ENCODE data around the gene NTN1. TPM values are rescaled to one million over a fixed set of nuclear protein-coding genes. Genes with fewer than 3 reads are reported as not detected.

Gene NTN1
- total RNA-seq, 4 donors from 2014 or later, result 9.8 to 33.6 (median 17.6) TPM

DNA sequence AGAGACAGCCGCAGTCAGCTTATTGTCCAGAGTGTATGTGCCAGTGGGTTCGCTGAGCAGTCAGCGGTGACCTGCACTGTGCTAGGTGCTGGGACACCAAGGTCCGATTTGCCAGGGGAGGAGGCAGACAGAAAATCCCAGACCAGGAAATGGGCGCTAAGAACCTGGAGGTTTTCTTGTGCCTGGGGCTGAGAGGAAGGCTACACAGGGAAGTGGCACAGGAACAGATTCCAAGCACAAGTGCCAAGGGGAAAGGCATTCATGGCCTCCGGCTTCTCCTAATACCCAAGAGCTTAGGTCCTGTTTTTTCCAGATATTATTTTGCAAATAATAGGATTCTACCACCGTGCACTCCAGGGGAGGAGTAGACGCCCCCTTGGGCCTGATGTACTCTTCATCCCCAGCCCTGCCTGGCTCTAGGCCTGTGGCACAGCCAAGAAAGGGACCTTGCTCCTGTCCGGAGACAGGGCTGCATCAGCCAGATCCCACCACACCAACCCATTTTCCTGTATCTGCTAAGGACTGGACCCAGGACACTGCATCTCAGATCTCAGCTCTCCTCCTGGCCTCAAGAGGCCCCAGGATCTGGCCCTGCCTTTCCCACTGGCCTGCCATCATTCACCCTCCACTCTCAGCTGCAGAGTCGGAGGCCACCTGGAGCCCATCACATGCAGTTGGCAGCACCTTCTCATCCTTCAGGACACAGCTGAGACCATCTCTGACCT, 187.2 kb downstream of the NTN1 start:
- no peaks in the 10 kb centered on the region for H3K27me3 ChIP-seq
- H3K9me3 ChIP-seq, result no peaks in the 10 kb centered on the region
- no peak for DNase-seq
- H3K4me3 ChIP-seq, result no peak overlapping the region
- peaks cover 0 to 15% (median 0%) of the 10 kb centered on the region in 3 donors for H3K36me3 ChIP-seq
- whole genome bisulfite sequencing, 2 donors, result 70 to 95% methylated on average over 6 to 9 of the region's 10 CpGs
- peaks cover 7 to 28% (median 14%) of the 10 kb centered on the region in 3 donors for H3K4me1 ChIP-seq
- H3K27ac ChIP-seq, result no peak overlapping the region
- intact Hi-C loops (cut with DNase I), result no loop called here
- TF ChIP-seq POLR2A (IDR thresholded peaks at IDR 0.05), result no peak
- TF ChIP-seq, protein P1, sequence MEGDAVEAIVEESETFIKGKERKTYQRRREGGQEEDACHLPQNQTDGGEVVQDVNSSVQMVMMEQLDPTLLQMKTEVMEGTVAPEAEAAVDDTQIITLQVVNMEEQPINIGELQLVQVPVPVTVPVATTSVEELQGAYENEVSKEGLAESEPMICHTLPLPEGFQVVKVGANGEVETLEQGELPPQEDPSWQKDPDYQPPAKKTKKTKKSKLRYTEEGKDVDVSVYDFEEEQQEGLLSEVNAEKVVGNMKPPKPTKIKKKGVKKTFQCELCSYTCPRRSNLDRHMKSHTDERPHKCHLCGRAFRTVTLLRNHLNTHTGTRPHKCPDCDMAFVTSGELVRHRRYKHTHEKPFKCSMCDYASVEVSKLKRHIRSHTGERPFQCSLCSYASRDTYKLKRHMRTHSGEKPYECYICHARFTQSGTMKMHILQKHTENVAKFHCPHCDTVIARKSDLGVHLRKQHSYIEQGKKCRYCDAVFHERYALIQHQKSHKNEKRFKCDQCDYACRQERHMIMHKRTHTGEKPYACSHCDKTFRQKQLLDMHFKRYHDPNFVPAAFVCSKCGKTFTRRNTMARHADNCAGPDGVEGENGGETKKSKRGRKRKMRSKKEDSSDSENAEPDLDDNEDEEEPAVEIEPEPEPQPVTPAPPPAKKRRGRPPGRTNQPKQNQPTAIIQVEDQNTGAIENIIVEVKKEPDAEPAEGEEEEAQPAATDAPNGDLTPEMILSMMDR (IDR thresholded peaks at IDR 0.05), result no peak

DNA sequence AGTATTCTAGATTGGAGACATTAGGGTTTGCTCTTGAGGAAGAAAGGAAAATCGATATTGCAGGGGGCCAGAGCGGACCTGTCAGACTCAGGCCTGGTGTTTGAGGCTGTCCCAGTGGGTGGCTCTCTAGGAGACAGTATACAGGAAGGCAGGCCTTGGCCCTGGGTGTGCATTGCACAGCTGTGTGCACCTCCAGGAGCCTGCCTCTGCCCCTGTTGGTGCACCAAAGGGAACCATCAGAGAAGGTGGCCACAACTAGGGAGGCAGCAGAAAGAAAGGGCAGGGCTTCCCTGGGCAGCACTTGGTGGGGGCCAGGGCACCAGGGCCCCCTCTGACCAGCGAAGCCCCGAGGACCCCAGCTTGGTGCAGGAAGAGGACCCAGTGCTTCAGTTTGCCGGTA, 188.0 kb downstream of the NTN1 start:
- intact Hi-C loops (cut with DNase I), result no loop called here

DNA sequence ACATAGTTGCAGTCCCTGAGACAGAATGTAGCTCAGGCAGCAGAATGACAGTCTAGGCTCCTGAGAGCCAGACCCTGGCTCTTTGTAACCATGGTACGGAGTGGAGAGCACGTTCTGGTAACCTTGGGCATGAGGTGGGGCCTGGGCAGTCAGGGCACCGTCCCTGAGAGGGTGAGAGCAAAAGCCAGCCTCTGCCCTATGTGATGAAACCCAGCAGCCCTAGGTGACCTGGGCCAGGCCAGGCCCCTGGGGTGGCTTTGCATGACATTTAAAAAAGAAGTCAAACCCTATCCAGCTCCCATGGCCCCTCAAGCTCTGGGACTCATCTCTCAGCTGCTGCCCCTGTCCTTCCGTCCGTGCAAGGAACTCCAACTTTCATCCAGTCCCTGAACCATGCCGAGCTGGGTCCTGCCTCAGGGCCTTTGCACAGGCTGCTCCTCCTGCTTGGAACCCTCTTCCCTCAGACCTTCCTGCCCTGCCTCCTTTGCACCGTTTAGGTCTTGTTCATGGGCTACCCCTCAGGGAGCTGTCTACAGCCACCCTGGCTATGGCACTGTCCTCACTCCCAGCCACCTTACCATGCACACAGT, 188.6 kb downstream of the NTN1 start:
- Histone ChIP-seq H3K27me3 (no peaks in the 10 kb centered on the region), H3K36me3 (peaks cover 0 to 15% (median 0%) of the 10 kb centered on the region in 3 donors), H3K4me1 (peaks cover 7 to 28% (median 14%) of the 10 kb centered on the region in 3 donors), H3K9me3 (no peaks in the 10 kb centered on the region), H3K27ac (no peak overlapping the region), H3K4me3 (no peak overlapping the region)
- intact Hi-C loops (cut with DNase I), result no loop called here
- 76 to 92% methylated on average over 6 to 7 of the region's 7 CpGs for WGBS, 2 donors
- no peak for DNase-seq
- TF ChIP-seq, protein P1 (IDR thresholded peaks at IDR 0.05), result no peak
- no peak for TF ChIP-seq POLR2A (IDR thresholded peaks at IDR 0.05)

More for the DNA sequence above, 188.0 kb downstream of the NTN1 start:
- no peak for DNase-seq
- peaks cover 7 to 28% (median 14%) of the 10 kb centered on the region in 3 donors for H3K4me1 ChIP-seq
- no peak overlapping the region for H3K27ac ChIP-seq
- H3K27me3 ChIP-seq, result no peaks in the 10 kb centered on the region
- peaks cover 0 to 15% (median 0%) of the 10 kb centered on the region in 3 donors for H3K36me3 ChIP-seq
- no peaks in the 10 kb centered on the region for H3K9me3 ChIP-seq
- H3K4me3 ChIP-seq, result no peak overlapping the region
- 79 to 90% methylated on average over 3 to 5 of the region's 5 CpGs for WGBS, 2 donors
- TF ChIP-seq, protein P1 (IDR thresholded peaks at IDR 0.05), result no peak
- no peak for TF ChIP-seq POLR2A (IDR thresholded peaks at IDR 0.05)

- WGBS, 2 donors, result 70 to 75% methylated on average over 10 to 13 of the region's 13 CpGs
- Histone ChIP-seq H3K4me1 (peaks cover under 1 to 18% (median 4%) of the 10 kb centered on the region in 3 donors), H3K36me3 (peaks cover 0 to 22% (median 0%) of the 10 kb centered on the region in 3 donors), H3K4me3 (no peak overlapping the region), H3K27me3 (no peaks in the 10 kb centered on the region), H3K9me3 (peaks cover 0 to 12% (median 5%) of the 10 kb centered on the region in 3 donors), H3K27ac (no peak overlapping the region)
- TF ChIP-seq, protein P1 (IDR thresholded peaks at IDR 0.05), result no peak
- TF ChIP-seq POLR2A (IDR thresholded peaks at IDR 0.05), result no peak
- intact Hi-C loops (cut with DNase I), result no loop called here
- DNase-seq, result no peak
Measured at GRCh38 chr17:9211133-9211765, 189.9 kb downstream of the NTN1 start.
